ENCODE results near the gene CLNK. TPM values are rescaled to one million over a fixed set of nuclear protein-coding genes. Genes with fewer than 3 reads are reported as not detected.

CLNK gene
- polyA plus RNA-seq, 2 of the 4 experiments (the other 2 are of a cell fraction) = not detected

- Histone ChIP-seq H3K4me3 (no peak overlapping the region), H3K27ac (no peak overlapping the region), H3K4me1 (no peaks in the 10 kb centered on the region), H3K4me2 (no peak overlapping the region), H3K9me3 (no peaks in the 10 kb centered on the region)
- POLR2A ChIA-PET = no interaction called here
- WGBS (ENCODE audit: missing lambda C conversion rate) = 0% methylated on average over 2 of the region's 2 CpGs
- DNase-seq (ENCODE audit: low read depth in 1 of 2, low spot score in 1 of 2) (no peak), ATAC-seq (no peak), FAIRE-seq (no peak)
- TF ChIP-seq BHLHE40 (IDR thresholded peaks at IDR 0.05; ENCODE audit: low read depth, low read length) = no peak
- CTCF ChIA-PET = no interaction called here
These were observed 155.1 kb downstream of the CLNK start for GRCh38 chr4:10529291-10530136.

- DNase-seq (ENCODE audit: low read depth in 1 of 2, low spot score in 1 of 2) (no peak), ATAC-seq (no peak), FAIRE-seq (no peak)
- POLR2A ChIA-PET = no interaction called here
- H3K4me1 ChIP-seq = no peaks in the 10 kb centered on the region
- H3K4me2 ChIP-seq = no peak overlapping the region
- CTCF ChIA-PET = no interaction called here
- no peaks in the 10 kb centered on the region for H3K9me3 ChIP-seq
- H3K27ac ChIP-seq = no peak overlapping the region
- no peak overlapping the region for H3K4me3 ChIP-seq
- 6% methylated on average over 3 of the region's 3 CpGs for WGBS (ENCODE audit: missing lambda C conversion rate)
- TF ChIP-seq CTCF (IDR thresholded peaks at IDR 0.05) = no peak
- TF ChIP-seq USF2 (IDR thresholded peaks at IDR 0.05) = no peak
- no peak for TF ChIP-seq KDM1A (IDR thresholded peaks at IDR 0.05; ENCODE audit: low read depth)
- no peak for TF ChIP-seq RARB (CRISPR knock-in tag; IDR thresholded peaks at IDR 0.05)
- no peak for TF ChIP-seq FOSL2 (IDR thresholded peaks at IDR 0.05)
- TF ChIP-seq FOSL2 (CRISPR knock-in tag; IDR thresholded peaks at IDR 0.05) = no peak
- no peak for TF ChIP-seq FOSB (CRISPR knock-in tag; IDR thresholded peaks at IDR 0.05)
- TF ChIP-seq MAZ (IDR thresholded peaks at IDR 0.05; ENCODE audit: borderline replicate concordance, low read depth, low read length) = no peak
- no peak for TF ChIP-seq HOXB5 (CRISPR knock-in tag; IDR thresholded peaks at IDR 0.05)
- TF ChIP-seq CBX8 (IDR thresholded peaks at IDR 0.05) = no peak
- no peak for TF ChIP-seq RCOR1 (IDR thresholded peaks at IDR 0.05; ENCODE audit: low read depth, low read length)
- no peak for TF ChIP-seq HES2 (IDR thresholded peaks at IDR 0.05)
- no peak for TF ChIP-seq KDM5A (IDR thresholded peaks at IDR 0.05)
These were observed 157.1 kb downstream of the CLNK start for GRCh38 chr4:10527438-10527837.

- DNase-seq (ENCODE audit: low read depth in 1 of 2, low spot score in 1 of 2) = no peak
- H3K4me1 ChIP-seq = no peaks in the 10 kb centered on the region
- H3K4me3 ChIP-seq = no peak overlapping the region
- ATAC-seq = no peak
- ChIA-PET POLR2A (no interaction called here), CTCF (interaction anchor here (1.0 to 1.4 kb wide), 2 partner anchors 11 to 29 kb away, joined by 3 read pairs; no protein-coding TSS in a partner anchor)
- FAIRE-seq = no peak
- H3K9me3 ChIP-seq = no peaks in the 10 kb centered on the region
- H3K4me2 ChIP-seq = no peak overlapping the region
- WGBS (ENCODE audit: missing lambda C conversion rate) = 31% methylated on average over 12 of the region's 12 CpGs
- no peak overlapping the region for H3K27ac ChIP-seq
- TF ChIP-seq MYC (IDR thresholded peaks at IDR 0.05; ENCODE audit: borderline replicate concordance, low read length) = no peak
- TF ChIP-seq FOSL2 (IDR thresholded peaks at IDR 0.05) = no peak
- TF ChIP-seq FOSL2 (CRISPR knock-in tag; IDR thresholded peaks at IDR 0.05) = no peak
- no peak for TF ChIP-seq ZC3H11A (IDR thresholded peaks at IDR 0.05)
- TF ChIP-seq ELK1 (IDR thresholded peaks at IDR 0.05; ENCODE audit: low read depth, low read length) = no peak
- TF ChIP-seq GATA3 (IDR thresholded peaks at IDR 0.05; ENCODE audit: borderline replicate concordance) = no peak
- no peak for TF ChIP-seq JUNB (IDR thresholded peaks at IDR 0.05)
- no peak for TF ChIP-seq NFE2L2 (conservative IDR thresholded peaks at IDR 0.05; ENCODE audit: low read length)
- TF ChIP-seq FOSB (CRISPR knock-in tag; IDR thresholded peaks at IDR 0.05) = no peak
- TF ChIP-seq ESRRA (IDR thresholded peaks at IDR 0.05; ENCODE audit: borderline replicate concordance, low read length) = no peak
- no peak for TF ChIP-seq MAFK (IDR thresholded peaks at IDR 0.05; ENCODE audit: partially characterized antibody)
- TF ChIP-seq SREBF2 (IDR thresholded peaks at IDR 0.05) = no peak
- no peak for TF ChIP-seq POLR2A (IDR thresholded peaks at IDR 0.05; ENCODE audit: low read length)
- no peak for TF ChIP-seq CTCF (IDR thresholded peaks at IDR 0.05)
- no peak for TF ChIP-seq HEYL (CRISPR knock-in tag; IDR thresholded peaks at IDR 0.05)
- no peak for TF ChIP-seq RNF2 (IDR thresholded peaks at IDR 0.05; ENCODE audit: borderline replicate concordance, low read depth)
- TF ChIP-seq MAZ (IDR thresholded peaks at IDR 0.05; ENCODE audit: borderline replicate concordance, low read depth, low read length) = no peak
- no peak for TF ChIP-seq BHLHE40 (IDR thresholded peaks at IDR 0.05; ENCODE audit: low read depth, low read length)
These were observed 157.9 kb downstream of the CLNK start for GRCh38 chr4:10526429-10527222.
